PFSK-1 (cell line): ENCODE results near the gene GPR84.

ENCODE experiments used
- FOXP2 ChIP-seq: optimal IDR thresholded peaks from 2 replicates; pipeline ENCODE3; 2011; ENCODE audit warnings: borderline replicate concordance, control low read depth, inconsistent platforms; ENCODE audit not compliant: insufficient read depth; ENCODE audit errors: extremely low read length, extremely low read depth
- POLR2AphosphoS5 ChIP-seq: IDR thresholded peaks from 2 replicates; pipeline ENCODE4 v1.6.1; 2012; ENCODE audit warnings: low read depth, mild to moderate bottlenecking, control low read depth, low read length, moderate library complexity
- SIN3A ChIP-seq: IDR thresholded peaks from 2 replicates; pipeline ENCODE4 v1.6.1; 2012; ENCODE audit warnings: mild to moderate bottlenecking, low read length, moderate library complexity, borderline replicate concordance; ENCODE audit not compliant: insufficient read depth
- TAF1 ChIP-seq: IDR thresholded peaks from 2 replicates; pipeline ENCODE4 v1.6.1; 2012; ENCODE audit warnings: low read length, control low read depth, borderline replicate concordance; ENCODE audit not compliant: insufficient read depth
- TF ChIP-seq, protein P1 (sequence below), 2 experiments: IDR thresholded peaks; 2 replicates each; pipeline versions ENCODE4 v1.6.1 to v1.8.0; 2011 to 2012; ENCODE audit warnings: low read depth in 2 of 2, low read length in 2 of 2, control low read depth in 1 of 2, inconsistent platforms in 1 of 2, mild to moderate bottlenecking in 1 of 2, moderate library complexity in 1 of 2; ENCODE audit not compliant: insufficient read depth in 1 of 2

The GPR84 gene

DNA sequence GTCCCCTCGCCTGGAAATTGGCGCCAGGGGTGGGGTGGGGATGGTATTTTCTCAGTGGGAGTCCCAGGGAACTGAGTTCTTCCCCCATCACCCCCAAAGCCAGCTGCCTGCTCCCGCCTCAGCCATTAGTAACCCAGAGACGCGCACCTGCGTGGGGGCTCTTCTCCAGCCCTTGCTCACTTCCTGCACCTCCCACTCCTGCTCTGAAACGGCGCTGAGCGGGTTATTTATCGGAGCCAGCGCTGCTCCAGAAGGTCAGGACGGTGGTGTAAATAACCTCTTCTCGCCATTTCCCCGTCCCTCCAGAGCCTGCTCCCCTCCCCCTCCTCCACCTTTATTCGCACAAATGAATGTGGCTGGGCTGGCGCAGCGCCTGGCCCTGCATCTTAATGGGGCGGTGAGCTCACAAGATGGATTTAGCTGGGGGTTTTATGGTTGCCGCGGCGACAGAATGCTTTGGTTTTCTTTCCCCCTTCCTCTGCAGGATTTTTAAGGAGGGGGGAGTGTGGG lies 12.2 kb downstream of the GPR84 start:
- TF ChIP-seq, protein P1, sequence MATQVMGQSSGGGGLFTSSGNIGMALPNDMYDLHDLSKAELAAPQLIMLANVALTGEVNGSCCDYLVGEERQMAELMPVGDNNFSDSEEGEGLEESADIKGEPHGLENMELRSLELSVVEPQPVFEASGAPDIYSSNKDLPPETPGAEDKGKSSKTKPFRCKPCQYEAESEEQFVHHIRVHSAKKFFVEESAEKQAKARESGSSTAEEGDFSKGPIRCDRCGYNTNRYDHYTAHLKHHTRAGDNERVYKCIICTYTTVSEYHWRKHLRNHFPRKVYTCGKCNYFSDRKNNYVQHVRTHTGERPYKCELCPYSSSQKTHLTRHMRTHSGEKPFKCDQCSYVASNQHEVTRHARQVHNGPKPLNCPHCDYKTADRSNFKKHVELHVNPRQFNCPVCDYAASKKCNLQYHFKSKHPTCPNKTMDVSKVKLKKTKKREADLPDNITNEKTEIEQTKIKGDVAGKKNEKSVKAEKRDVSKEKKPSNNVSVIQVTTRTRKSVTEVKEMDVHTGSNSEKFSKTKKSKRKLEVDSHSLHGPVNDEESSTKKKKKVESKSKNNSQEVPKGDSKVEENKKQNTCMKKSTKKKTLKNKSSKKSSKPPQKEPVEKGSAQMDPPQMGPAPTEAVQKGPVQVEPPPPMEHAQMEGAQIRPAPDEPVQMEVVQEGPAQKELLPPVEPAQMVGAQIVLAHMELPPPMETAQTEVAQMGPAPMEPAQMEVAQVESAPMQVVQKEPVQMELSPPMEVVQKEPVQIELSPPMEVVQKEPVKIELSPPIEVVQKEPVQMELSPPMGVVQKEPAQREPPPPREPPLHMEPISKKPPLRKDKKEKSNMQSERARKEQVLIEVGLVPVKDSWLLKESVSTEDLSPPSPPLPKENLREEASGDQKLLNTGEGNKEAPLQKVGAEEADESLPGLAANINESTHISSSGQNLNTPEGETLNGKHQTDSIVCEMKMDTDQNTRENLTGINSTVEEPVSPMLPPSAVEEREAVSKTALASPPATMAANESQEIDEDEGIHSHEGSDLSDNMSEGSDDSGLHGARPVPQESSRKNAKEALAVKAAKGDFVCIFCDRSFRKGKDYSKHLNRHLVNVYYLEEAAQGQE (IDR thresholded peaks at IDR 0.05; ENCODE audit: insufficient read depth in 1 of 2, low read depth in 2 of 2, low read length in 2 of 2) = no peak
- peak; percentile 72 for TF ChIP-seq FOXP2

DNA sequence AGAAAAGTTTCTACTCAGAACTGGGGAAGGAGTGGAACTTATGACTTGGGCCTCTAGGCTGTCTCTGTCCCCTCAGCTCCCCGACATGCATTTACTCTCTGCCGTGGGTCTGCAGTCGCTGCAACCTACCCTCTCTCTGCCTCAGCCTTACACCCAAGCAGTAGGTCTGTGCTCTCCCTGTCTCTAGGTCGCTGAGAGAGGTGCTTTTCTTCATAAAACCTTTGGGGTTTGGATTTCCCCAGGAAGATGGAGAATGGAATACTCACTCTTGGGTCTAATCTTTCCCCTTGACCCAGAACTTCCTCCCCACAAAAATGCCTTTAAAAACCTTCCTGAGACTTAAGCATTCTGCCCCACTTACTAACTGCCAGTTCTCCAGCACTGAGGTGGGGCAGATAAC lies 12.9 kb downstream of the GPR84 start:
- TF ChIP-seq SIN3A = no peak
- TF ChIP-seq POLR2AphosphoS5 = 0 out of 2 replicates have a peak, but pooled peaks have one; percentile 25

DNA sequence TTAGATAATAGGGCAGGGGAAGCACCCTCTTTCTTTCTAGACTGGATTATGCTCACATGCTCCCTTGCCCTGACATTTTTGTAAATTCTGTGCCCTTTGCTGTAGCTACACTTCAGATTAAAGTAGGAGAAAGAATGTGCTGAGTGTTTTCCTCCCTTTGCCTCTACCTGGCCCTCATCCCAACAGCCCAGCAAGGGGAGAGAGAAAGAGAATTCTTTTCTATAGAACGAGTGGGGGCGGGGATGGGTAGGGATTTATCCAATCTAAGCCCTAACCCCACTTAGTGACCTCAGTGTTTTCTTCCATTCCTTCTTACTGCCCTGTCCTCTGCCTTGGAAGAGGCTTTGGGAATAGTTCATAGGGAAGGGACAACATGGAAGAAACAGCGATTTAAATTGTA lies 13.5 kb downstream of the GPR84 start:
- no peak for TF ChIP-seq SIN3A
- no peak for TF ChIP-seq POLR2AphosphoS5
- no peak for TF ChIP-seq TAF1
- TF ChIP-seq FOXP2 = no peak
- TF ChIP-seq, protein P1 (IDR thresholded peaks at IDR 0.05; ENCODE audit: insufficient read depth in 1 of 2, low read depth in 2 of 2, low read length in 2 of 2) = no peak

DNA sequence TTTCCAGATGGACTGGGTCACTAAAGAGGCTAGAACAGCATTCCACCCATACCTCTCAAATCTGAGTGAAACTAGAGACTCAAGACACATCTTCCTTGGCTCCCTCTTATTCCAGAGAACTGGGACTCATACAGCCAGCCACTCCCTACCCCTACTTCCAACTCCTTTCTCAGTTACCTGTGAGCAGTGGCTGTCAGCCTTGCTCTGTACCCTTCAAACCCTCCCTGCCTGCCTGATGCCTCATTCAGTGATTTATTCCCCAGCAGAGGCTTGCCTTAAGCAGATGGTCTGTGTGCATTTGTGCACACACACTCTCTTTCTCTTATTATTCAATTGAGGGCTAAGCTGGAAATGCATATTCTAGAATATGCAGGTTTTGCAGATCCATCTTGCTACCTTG lies 14.6 kb downstream of the GPR84 start:
- TF ChIP-seq SIN3A (no peak), POLR2AphosphoS5 (no peak), TAF1 (no peak), FOXP2 (no peak)
- TF ChIP-seq, protein P1 (IDR thresholded peaks at IDR 0.05; ENCODE audit: insufficient read depth in 1 of 2, low read depth in 2 of 2, low read length in 2 of 2) = no peak

DNA sequence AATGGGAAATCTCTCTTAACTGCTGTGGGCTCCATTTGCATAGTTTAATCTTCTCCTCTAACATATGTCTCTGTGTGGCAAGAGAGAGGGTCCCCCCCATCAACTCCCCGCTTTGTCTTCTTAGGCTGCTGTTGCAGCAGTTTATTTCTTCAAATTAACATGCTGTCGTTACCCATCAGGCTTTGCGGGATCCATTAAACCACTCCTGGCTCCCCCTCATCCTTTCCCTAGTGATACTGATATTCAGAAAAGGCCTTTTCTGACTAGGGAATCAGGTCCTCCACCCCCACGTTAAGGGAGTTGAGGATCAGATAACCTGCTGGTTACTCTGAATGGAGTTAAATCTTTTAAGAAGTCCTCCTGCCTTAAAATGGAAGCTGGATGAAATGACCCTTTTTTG lies 15.2 kb downstream of the GPR84 start:
- TF ChIP-seq FOXP2 (no peak), TAF1 (no peak), SIN3A (no peak), POLR2AphosphoS5 (no peak)
- TF ChIP-seq, protein P1 (IDR thresholded peaks at IDR 0.05; ENCODE audit: insufficient read depth in 1 of 2, low read depth in 2 of 2, low read length in 2 of 2) = no peak
